Karpas-422 (cell line): ENCODE results near the gene CECR2. TPM values are rescaled to one million over a fixed set of nuclear protein-coding genes. Genes with fewer than 3 reads are reported as not detected.

Experiments used
- DNase-seq: peaks from one replicate; pipeline ENCODE4 v3.0.0-alpha.2; 2015
- H2AFZ ChIP-seq: fragments of 200-600 bp; sonication (generic); 2 replicates; pipeline ENCODE4 v1.6.1; 2014; ENCODE audit warnings: antibody characterized with exemption, low read length, mixed read lengths
- H3K27ac ChIP-seq: fragments of 200-600 bp; sonication (generic); 2 replicates; pipeline ENCODE4 v1.5.1; 2014; ENCODE audit warnings: mild to moderate bottlenecking, low read length, moderate library complexity
- H3K27me3 ChIP-seq: fragments of 200-600 bp; sonication (generic); 2 replicates; pipeline ENCODE4 v1.6.1; 2014; ENCODE audit warnings: low read length, mixed read lengths
- H3K36me3 ChIP-seq: fragments of 200-600 bp; sonication (generic); 2 replicates; pipeline ENCODE4 v1.6.1; 2014; ENCODE audit warnings: low read length, mixed read lengths; ENCODE audit not compliant: insufficient read depth
- H3K4me1 ChIP-seq: fragments of 200-600 bp; sonication (generic); 2 replicates; pipeline ENCODE4 v1.6.1; 2014; ENCODE audit warnings: mild to moderate bottlenecking, low read length, mixed read lengths
- H3K4me2 ChIP-seq: fragments of 200-600 bp; sonication (generic); 2 replicates; pipeline ENCODE4 v1.6.1; 2014; ENCODE audit warnings: low read length, low read depth, mild to moderate bottlenecking; ENCODE audit not compliant: poor library complexity, severe bottlenecking
- H3K4me3 ChIP-seq: fragments of 200-600 bp; sonication (generic); 2 replicates; pipeline ENCODE4 v1.5.1; 2014; ENCODE audit warnings: mild to moderate bottlenecking, antibody characterized with exemption, low read length, mixed read lengths
- H3K79me2 ChIP-seq: fragments of 200-600 bp; sonication (generic); 2 replicates; pipeline ENCODE4 v1.6.1; 2014; ENCODE audit warnings: mild to moderate bottlenecking, low read length, mixed read lengths
- H3K9ac ChIP-seq: fragments of 200-600 bp; sonication (generic); 2 replicates; pipeline ENCODE4 v1.6.0; 2014; ENCODE audit warnings: low read length
- H3K9me2 ChIP-seq: fragments of 200-600 bp; sonication (generic), shearing (Covaris generic); replicated peaks from 2 replicates; pipeline ENCODE4 v1.6.0; 2014; ENCODE audit warnings: mild to moderate bottlenecking, low read length, moderate library complexity; ENCODE audit not compliant: insufficient read depth
- H3K9me3 ChIP-seq: fragments of 300-700, 200-600 bp; sonication (generic); 2 replicates; pipeline ENCODE4 v1.6.1; 2014; ENCODE audit warnings: low read length, mixed read lengths
- H4K20me1 ChIP-seq: fragments of 200-600 bp; sonication (generic); 2 replicates; pipeline ENCODE4 v1.6.1; 2014; ENCODE audit warnings: mild to moderate bottlenecking, antibody characterized with exemption, low read length, low read depth; ENCODE audit not compliant: insufficient read depth
- total RNA-seq: library from RNA; depleted of rRNA; stranded (reverse); fragments of >200 nt; shearing (Covaris generic); gene quantifications from 2 replicates; pipeline ENCODE4 v1.2.3, GENCODE V29; 2014; ENCODE audit warnings: low replicate concordance

Gene CECR2
- total RNA-seq, 1 experiment from 2014 or later: 1.6 TPM

DNA sequence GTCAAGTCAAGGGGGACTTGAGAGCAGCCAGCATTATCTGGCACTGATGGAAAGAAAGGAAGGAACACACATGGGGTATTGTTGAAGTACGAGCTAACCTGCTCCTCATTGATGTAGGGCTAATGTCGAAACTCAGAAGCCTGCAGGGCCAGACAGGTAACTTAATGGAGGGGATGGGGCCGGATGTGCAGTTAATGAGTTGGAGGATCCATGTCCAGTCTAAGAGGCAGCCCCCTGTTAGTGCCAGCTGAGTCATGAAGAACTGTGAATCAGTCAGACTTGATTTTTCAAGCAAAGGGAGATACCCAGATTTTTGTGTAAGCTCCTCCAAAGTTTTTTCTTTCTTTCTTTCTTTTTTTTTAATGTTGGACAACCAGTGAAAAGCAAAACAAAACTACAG is 65.6 kb downstream of the CECR2 start:
- Histone ChIP-seq H3K79me2 (no peaks in the 10 kb centered on the region), H3K27me3 (no peaks in the 10 kb centered on the region), H3K4me1 (peaks cover 40% of the 10 kb centered on the region), H2AFZ (no peak overlapping the region), H3K4me3 (no peak overlapping the region), H3K4me2 (no peak overlapping the region), H3K9me2 (no peaks in the 10 kb centered on the region), H3K27ac (no peak overlapping the region), H3K9me3 (no peaks in the 10 kb centered on the region), H4K20me1 (no peaks in the 10 kb centered on the region), H3K9ac (no peak overlapping the region), H3K36me3 (no peaks in the 10 kb centered on the region)
- DNase-seq: no peak

DNA sequence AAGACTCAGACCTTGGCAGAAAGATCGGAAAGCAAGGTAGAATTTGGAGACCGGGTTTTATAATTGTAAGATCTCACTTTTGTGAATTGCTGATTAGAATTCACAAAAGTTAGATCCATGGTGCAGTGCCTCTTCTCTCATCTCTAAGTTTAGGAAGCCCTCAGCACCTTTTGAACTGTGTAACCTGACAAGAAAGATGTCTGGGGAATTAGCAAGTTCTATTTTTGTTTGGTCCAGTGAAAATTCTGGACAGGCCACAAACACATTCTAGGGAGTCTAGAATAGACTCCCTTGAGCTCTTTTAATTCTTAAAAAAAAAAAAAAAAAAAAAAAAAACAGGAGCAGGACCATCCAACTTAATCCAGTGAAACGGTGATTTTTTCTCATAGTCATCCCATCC is 66.1 kb downstream of the CECR2 start:
- H3K27me3 ChIP-seq: no peaks in the 10 kb centered on the region
- H3K4me3 ChIP-seq: no peak overlapping the region
- H3K36me3 ChIP-seq: no peaks in the 10 kb centered on the region
- no peak for DNase-seq
- H3K4me2 ChIP-seq: no peak overlapping the region
- H3K9ac ChIP-seq: no peak overlapping the region
- H3K79me2 ChIP-seq: no peaks in the 10 kb centered on the region
- no peaks in the 10 kb centered on the region for H3K9me2 ChIP-seq
- H4K20me1 ChIP-seq: no peaks in the 10 kb centered on the region
- peaks cover 34% of the 10 kb centered on the region for H3K4me1 ChIP-seq
- no peak overlapping the region for H2AFZ ChIP-seq
- H3K27ac ChIP-seq: no peak overlapping the region
- H3K9me3 ChIP-seq: no peaks in the 10 kb centered on the region

DNA sequence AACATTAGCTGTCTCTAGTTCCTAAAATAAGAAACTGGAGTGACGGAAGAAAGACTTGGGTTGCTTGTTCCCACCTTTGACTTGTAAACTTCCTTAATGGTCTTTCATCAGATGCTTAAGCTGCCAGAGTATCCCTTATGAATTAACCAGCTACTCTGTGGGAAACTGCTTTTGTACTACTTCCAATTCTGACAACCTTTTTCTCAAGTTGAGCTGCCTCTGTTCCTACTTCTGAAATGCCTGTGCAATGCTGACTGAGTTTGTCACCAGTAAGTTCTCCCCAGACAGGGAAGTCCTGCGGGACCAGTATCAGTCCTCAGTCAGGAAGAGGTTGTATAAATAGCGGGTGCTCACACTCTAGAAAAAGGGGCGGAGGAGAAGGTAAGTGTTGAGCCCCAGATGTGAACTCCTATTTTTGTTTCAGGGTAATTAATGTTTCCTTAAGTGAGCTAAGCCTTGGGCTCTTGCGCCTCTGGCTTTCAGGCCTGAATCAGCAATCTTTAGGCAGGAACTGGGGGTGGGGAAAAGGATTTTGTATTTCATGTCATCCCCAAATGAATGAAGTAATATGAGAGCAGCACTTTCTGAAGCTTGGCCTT is 67.2 kb downstream of the CECR2 start:
- Histone ChIP-seq H3K27me3 (no peaks in the 10 kb centered on the region), H3K27ac (no peak overlapping the region), H3K4me2 (peak overlapping the region; percentile 33), H4K20me1 (no peaks in the 10 kb centered on the region), H3K9me2 (no peaks in the 10 kb centered on the region), H2AFZ (no peak overlapping the region), H3K4me3 (peak overlapping the region; percentile 8; the same call in 1 of the 2 replicates), H3K79me2 (no peaks in the 10 kb centered on the region), H3K9ac (0 out of 2 replicates have a peak overlapping the region, but pooled peaks have one; percentile 7), H3K4me1 (peaks cover 25% of the 10 kb centered on the region), H3K9me3 (no peaks in the 10 kb centered on the region), H3K36me3 (no peaks in the 10 kb centered on the region)
- peak; percentile 53 for DNase-seq

DNA sequence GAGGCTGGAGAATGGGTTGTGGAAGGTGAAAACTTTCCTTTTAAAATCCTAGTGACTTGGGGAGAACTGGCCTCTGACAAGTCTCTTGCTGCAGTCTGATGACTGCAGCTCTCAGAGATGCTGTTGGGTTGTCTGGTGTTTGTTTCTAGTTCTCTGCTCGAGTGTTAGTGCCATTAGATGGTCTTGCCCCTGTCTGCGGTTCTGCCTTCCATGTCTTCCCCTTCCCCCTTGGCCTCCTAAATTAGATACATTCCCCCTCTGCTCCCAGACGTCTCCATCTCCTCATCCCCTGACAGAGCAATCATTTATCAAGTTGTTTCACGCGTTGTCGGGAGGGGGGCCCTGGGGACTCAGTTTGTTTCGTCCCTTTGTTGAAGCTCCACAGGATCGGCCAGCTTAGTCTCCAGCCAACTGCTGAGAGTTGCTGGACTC is 67.7 kb downstream of the CECR2 start:
- Histone ChIP-seq H3K79me2 (no peaks in the 10 kb centered on the region), H3K9me2 (no peaks in the 10 kb centered on the region), H3K9me3 (no peaks in the 10 kb centered on the region), H3K9ac (0 out of 2 replicates have a peak overlapping the region, but pooled peaks have one; percentile 7), H2AFZ (no peak overlapping the region), H3K4me3 (no peak overlapping the region), H3K36me3 (no peaks in the 10 kb centered on the region), H3K27ac (no peak overlapping the region), H3K4me1 (peaks cover 22% of the 10 kb centered on the region), H3K27me3 (no peaks in the 10 kb centered on the region), H4K20me1 (no peaks in the 10 kb centered on the region), H3K4me2 (peak overlapping the region; percentile 33)
- DNase-seq: no peak

DNA sequence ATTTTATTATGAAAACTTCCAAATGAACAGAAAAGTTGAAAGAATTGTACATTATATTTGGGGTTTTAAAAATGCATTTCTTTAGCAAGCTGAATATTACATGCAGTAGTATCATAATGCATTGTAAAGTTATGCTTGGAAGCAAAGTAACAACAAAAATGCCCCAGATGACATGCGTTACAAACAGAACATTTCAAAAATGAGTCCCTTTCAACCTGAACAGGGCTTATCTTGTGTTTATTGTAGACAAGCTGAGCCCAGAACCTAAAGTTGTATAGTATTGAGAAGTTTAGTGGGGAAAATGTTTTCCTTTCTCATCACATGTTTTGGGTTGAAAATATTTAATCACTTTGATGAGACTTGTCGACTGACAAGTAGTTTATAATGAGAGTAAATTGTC is 68.8 kb downstream of the CECR2 start:
- no peaks in the 10 kb centered on the region for H3K27me3 ChIP-seq
- H3K4me1 ChIP-seq: peaks cover 22% of the 10 kb centered on the region
- no peaks in the 10 kb centered on the region for H3K36me3 ChIP-seq
- DNase-seq: no peak
- no peak overlapping the region for H3K4me3 ChIP-seq
- H3K27ac ChIP-seq: no peak overlapping the region
- H2AFZ ChIP-seq: no peak overlapping the region
- H3K9me3 ChIP-seq: no peaks in the 10 kb centered on the region
- no peak overlapping the region for H3K4me2 ChIP-seq
- H4K20me1 ChIP-seq: no peaks in the 10 kb centered on the region
- no peak overlapping the region for H3K9ac ChIP-seq
- H3K9me2 ChIP-seq: no peaks in the 10 kb centered on the region
- no peaks in the 10 kb centered on the region for H3K79me2 ChIP-seq

DNA sequence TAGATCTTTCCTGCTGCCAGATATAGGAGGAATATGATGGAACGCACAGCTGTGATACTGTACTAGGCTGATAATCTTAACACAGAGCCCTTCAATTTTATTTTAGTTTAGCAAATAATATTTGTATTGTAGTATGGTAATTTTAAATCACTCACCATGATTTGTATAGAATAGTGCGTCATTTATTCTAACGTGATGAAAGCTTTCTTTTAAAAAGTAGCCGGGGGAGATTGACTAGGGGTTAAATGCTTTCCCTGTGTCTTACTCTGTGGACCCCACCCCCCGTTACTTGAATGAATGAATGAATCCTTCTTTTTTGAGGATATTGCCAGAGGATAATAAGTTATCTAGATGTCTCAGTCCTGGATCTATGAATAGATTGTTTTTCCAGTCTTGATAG is 72.1 kb downstream of the CECR2 start:
- no peaks in the 10 kb centered on the region for H3K9me2 ChIP-seq
- no peak overlapping the region for H3K27ac ChIP-seq
- no peak overlapping the region for H2AFZ ChIP-seq
- no peak overlapping the region for H3K4me2 ChIP-seq
- H4K20me1 ChIP-seq: no peaks in the 10 kb centered on the region
- DNase-seq: no peak
- H3K4me3 ChIP-seq: no peak overlapping the region
- peaks cover 20% of the 10 kb centered on the region for H3K4me1 ChIP-seq
- no peaks in the 10 kb centered on the region for H3K9me3 ChIP-seq
- no peak overlapping the region for H3K9ac ChIP-seq
- H3K79me2 ChIP-seq: no peaks in the 10 kb centered on the region
- H3K27me3 ChIP-seq: no peaks in the 10 kb centered on the region
- H3K36me3 ChIP-seq: no peaks in the 10 kb centered on the region

DNA sequence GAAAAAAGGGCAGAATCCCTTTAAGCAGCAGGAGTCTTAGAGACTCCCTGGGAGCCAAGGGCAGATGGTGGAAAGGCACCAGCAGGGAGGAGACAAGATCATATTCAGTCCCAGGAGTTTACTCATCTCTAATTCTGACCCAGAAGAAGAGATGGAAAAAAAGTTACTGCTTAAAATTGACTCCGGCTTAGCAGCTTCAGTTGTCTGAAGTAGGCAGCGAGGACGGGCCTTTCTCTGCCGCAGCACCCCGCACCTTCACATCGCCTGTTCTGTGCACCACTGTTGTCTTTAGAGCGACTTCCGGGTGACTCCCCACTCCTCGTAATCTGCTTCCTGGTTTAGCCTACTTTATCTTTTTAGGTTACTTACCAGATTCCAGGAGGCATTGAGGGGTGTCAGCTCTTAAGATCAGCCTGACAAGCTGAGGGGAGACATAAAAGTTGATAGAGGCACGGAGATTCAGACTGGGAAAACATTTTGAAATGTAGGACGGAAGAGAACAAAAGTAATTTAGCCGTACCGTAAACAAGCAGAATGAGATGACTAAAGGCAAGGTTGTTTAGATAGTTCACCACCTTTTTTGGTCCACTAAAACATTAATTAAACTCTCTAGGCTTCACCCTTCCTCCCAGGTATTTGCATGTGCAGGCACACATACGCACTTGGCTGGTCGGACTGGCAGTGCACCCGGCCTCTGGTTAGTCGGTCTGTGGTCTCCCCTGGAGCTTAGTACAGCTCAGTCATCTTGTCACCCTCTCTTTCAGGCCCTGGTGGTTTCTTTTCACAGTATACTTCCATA is 74.3 kb downstream of the CECR2 start:
- DNase-seq: no peak
- Histone ChIP-seq H3K27me3 (no peaks in the 10 kb centered on the region), H3K9me2 (no peaks in the 10 kb centered on the region), H3K4me3 (no peak overlapping the region), H3K4me2 (no peak overlapping the region), H3K9me3 (no peaks in the 10 kb centered on the region), H3K79me2 (no peaks in the 10 kb centered on the region), H3K9ac (no peak overlapping the region), H3K36me3 (no peaks in the 10 kb centered on the region), H2AFZ (no peak overlapping the region), H3K27ac (no peak overlapping the region), H4K20me1 (no peaks in the 10 kb centered on the region), H3K4me1 (peaks cover 9% of the 10 kb centered on the region)

DNA sequence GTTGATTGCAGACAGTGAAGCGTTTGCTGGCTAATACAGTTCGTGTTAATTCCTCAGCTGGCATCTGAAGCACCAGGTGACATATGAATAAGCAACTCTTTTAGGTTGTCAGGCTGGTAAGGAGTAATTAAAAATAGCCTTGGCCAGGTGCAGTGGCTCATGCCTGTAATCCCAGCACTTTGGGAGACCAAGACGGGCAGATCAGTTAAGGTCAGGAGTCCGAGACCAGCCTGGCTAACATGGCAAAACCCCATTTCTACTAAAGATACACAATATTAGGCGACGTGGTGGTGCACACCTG is 74.9 kb downstream of the CECR2 start:
- Histone ChIP-seq H4K20me1 (no peaks in the 10 kb centered on the region), H2AFZ (no peak overlapping the region), H3K79me2 (no peaks in the 10 kb centered on the region), H3K4me2 (no peak overlapping the region), H3K27me3 (no peaks in the 10 kb centered on the region), H3K4me1 (peaks cover 9% of the 10 kb centered on the region), H3K9me3 (no peaks in the 10 kb centered on the region), H3K27ac (no peak overlapping the region), H3K9ac (no peak overlapping the region), H3K36me3 (no peaks in the 10 kb centered on the region), H3K4me3 (no peak overlapping the region), H3K9me2 (no peaks in the 10 kb centered on the region)
- no peak for DNase-seq
